ENCODE measurements around the gene ANKAR.

GRCh38 chr2:189676471-189676870 lies 2.0 kb downstream of the ANKAR start:
- no peak for TF ChIP-seq ZNF639 (CRISPR knock-in tag; conservative IDR thresholded peaks at IDR 0.05 in 1 of 2, IDR thresholded peaks at IDR 0.05 in 1 of 2)
- TF ChIP-seq TCF3 (CRISPR knock-in tag; IDR thresholded peaks at IDR 0.05) = no peak
- no peak for TF ChIP-seq PURB (CRISPR knock-in tag; IDR thresholded peaks at IDR 0.05; ENCODE audit: low read depth)
- TF ChIP-seq CTCF (IDR thresholded peaks at IDR 0.05 in 2 of 3, conservative IDR thresholded peaks at IDR 0.05 in 1 of 3; ENCODE audit: insufficient read depth in 2 of 3, low read depth in 1 of 3, low read length in 3 of 3) = no peak
- TF ChIP-seq FOXM1 (IDR thresholded peaks at IDR 0.05; ENCODE audit: low read depth) = no peak
- no peak for TF ChIP-seq FOXM1 (CRISPR knock-in tag; IDR thresholded peaks at IDR 0.05; ENCODE audit: low read depth)

All from K562 (cell line).